ENCODE measurements around the gene YWHAG.

YWHAG gene

DNA sequence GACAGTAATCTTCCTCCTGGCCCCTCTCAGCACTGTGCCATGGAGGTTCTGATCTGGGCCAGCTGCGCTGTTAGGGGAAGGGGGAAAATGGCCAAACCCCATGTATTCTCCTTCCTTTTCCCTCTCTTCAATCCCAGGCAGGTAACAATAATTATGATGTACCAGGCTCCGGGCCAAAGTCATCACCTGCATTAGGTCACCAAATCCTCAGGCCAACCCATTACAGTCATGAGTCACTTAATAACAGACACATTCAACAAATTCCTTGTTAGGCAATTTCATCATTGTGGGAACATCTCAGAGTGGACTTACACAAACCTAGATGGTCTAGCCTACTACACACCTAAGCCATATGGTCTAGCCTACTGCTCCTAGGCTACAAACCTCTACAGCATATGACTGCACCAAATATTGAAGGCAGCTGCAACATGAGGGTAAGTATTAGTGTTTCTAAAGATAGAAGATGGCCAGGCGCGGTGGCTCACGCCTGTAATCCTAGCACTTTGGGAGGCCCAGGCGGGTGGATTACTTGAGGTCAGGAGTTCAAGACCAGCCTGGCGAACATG, 58.5 kb downstream of the YWHAG start:
- Histone ChIP-seq H3K4me3 (ENCODE audit: low read length) (no peak overlapping the region), H3K9me3 (ENCODE audit: control insufficient read depth, insufficient read depth, low read length) (no peaks in the 10 kb centered on the region), H3K9me2 (replicated peaks; ENCODE audit: control insufficient read depth, low read length) (no peaks in the 10 kb centered on the region), H3K27ac (ENCODE audit: low read depth, low read length) (no peak overlapping the region), H3F3A (ENCODE audit: control insufficient read depth, insufficient read depth) (peaks cover 11% of the 10 kb centered on the region), H3K4me1 (ENCODE audit: control insufficient read depth, low read length) (peaks cover 28% of the 10 kb centered on the region), H3K36me3 (ENCODE audit: control insufficient read depth, low read length) (no peaks in the 10 kb centered on the region), H3K79me2 (ENCODE audit: control insufficient read depth, low read length) (no peaks in the 10 kb centered on the region), H3K27me3 (ENCODE audit: control insufficient read depth, low read length) (peaks cover 42% of the 10 kb centered on the region), H4K20me1 (ENCODE audit: control insufficient read depth, insufficient read depth, low read depth, low read length) (no peaks in the 10 kb centered on the region), H3K4me2 (ENCODE audit: low read length) (no peak overlapping the region)
- no peak for TF ChIP-seq EZH2phosphoT487 (IDR thresholded peaks at IDR 0.05; ENCODE audit: borderline replicate concordance, low read length)
- TF ChIP-seq, protein P1, sequence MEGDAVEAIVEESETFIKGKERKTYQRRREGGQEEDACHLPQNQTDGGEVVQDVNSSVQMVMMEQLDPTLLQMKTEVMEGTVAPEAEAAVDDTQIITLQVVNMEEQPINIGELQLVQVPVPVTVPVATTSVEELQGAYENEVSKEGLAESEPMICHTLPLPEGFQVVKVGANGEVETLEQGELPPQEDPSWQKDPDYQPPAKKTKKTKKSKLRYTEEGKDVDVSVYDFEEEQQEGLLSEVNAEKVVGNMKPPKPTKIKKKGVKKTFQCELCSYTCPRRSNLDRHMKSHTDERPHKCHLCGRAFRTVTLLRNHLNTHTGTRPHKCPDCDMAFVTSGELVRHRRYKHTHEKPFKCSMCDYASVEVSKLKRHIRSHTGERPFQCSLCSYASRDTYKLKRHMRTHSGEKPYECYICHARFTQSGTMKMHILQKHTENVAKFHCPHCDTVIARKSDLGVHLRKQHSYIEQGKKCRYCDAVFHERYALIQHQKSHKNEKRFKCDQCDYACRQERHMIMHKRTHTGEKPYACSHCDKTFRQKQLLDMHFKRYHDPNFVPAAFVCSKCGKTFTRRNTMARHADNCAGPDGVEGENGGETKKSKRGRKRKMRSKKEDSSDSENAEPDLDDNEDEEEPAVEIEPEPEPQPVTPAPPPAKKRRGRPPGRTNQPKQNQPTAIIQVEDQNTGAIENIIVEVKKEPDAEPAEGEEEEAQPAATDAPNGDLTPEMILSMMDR (IDR thresholded peaks at IDR 0.05; ENCODE audit: low read depth, low read length, poor library complexity, severe bottlenecking) = no peak

DNA sequence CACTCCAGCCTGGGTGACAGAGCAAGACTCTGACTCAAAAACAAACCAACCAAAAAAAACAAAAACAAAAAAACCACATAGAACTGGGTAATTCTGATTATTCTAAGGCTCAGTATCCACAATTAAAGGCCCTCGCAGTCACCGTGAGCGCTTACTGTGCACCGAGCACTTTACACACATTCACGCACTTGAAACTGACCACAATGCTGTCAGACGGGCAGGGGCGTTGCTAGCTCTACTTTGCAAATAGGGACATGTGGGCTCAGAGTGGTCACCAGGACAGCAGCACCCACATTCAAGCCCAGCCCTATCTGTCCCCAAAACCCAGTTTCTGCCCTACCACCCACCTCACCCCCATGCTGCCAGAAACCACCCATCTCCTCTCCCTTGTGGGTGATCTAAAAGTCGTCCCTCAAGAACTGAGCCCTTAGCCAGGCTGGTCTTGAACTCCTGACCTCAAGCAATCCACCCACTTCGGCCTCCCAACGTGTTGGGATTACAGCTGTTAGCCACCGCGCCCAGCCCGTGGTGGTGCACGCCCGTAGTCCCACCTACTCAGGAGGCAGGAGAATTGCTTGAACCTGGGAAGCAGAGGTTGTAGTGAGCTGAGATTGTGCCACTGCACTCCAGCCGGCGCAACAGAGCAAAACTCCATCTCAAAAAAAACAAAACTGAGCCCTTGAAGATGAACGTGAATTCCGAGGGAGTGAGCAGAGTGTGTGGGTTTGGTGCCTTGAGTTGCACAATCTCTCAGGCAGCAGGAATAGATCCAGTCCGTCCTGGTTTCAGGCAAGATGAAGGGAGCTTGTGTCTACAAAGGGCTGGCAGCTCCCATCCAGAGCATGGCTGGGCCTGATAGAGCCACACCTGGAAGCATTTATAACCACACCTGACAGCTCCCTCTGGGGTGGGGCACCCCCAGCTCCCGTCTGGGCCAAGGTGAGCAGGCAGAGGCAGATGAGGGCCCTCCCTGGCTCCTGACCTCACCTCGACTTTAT, 61.7 kb downstream of the YWHAG start:
- H3K79me2 ChIP-seq (ENCODE audit: control insufficient read depth, low read length) = no peaks in the 10 kb centered on the region
- H3K4me2 ChIP-seq (ENCODE audit: low read length) = no peak overlapping the region
- H3K4me1 ChIP-seq (ENCODE audit: control insufficient read depth, low read length) = peaks cover 14% of the 10 kb centered on the region

DNA sequence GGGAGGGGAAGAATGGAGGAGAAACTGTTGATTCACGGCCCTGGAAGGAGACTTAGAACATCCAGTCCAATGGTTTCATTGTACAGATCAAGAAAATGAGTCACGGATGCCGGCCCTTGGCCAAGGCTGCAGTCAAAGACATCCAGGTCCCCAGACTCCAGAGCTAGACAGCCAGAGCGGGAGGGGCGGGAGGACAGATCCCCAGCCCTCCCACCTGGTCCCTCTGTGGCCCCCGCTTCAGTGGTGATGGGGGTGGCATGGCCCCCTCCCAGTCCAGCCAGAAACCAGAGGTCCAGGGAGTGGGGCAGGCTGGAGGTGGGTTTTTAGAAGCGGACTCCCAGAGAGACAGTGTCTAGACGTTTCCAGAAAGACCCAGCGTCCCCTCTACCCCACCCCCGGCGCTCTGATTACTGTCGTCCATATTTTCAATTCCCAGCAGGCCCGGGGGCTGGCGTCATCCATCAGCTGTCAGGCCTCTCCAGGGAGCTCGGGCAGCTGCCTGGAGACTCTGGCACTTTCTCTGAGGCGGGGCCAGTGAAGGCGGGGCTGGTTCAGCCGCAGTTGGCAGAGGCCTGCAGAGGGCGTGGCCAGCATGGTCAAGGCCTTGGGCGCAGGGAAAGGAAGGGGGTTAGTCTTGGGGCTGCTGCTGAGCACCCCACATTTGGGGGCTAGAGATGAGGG, 64.3 kb downstream of the YWHAG start:
- TF ChIP-seq, protein P1 (IDR thresholded peaks at IDR 0.05; ENCODE audit: low read depth, low read length, poor library complexity, severe bottlenecking) = no peak
- TF ChIP-seq EZH2phosphoT487 (IDR thresholded peaks at IDR 0.05; ENCODE audit: borderline replicate concordance, low read length) = no peak
- H3K9me3 ChIP-seq (ENCODE audit: control insufficient read depth, insufficient read depth, low read length) = no peaks in the 10 kb centered on the region
- H3K36me3 ChIP-seq (ENCODE audit: control insufficient read depth, low read length) = no peaks in the 10 kb centered on the region
- H3K4me2 ChIP-seq (ENCODE audit: low read length) = peak overlapping the region; percentile 33
- H3F3A ChIP-seq (ENCODE audit: control insufficient read depth, insufficient read depth) = 0 out of 2 replicates have a peak, but pooled peaks cover 3% of the 10 kb centered on the region
- H3K27ac ChIP-seq (ENCODE audit: low read depth, low read length) = no peak overlapping the region
- H3K27me3 ChIP-seq (ENCODE audit: control insufficient read depth, low read length) = peaks cover 29% of the 10 kb centered on the region
- 0 out of 2 replicates have a peak, but pooled peaks cover 2% of the 10 kb centered on the region for H4K20me1 ChIP-seq (ENCODE audit: control insufficient read depth, insufficient read depth, low read depth, low read length)
- H3K9me2 ChIP-seq (replicated peaks; ENCODE audit: control insufficient read depth, low read length) = no peaks in the 10 kb centered on the region
- peaks cover 18% of the 10 kb centered on the region for H3K4me1 ChIP-seq (ENCODE audit: control insufficient read depth, low read length)
- no peaks in the 10 kb centered on the region for H3K79me2 ChIP-seq (ENCODE audit: control insufficient read depth, low read length)
- no peak overlapping the region for H3K4me3 ChIP-seq (ENCODE audit: low read length)

More for the DNA sequence above, 61.7 kb downstream of the YWHAG start:
- Histone ChIP-seq H3K36me3 (ENCODE audit: control insufficient read depth, low read length) (no peaks in the 10 kb centered on the region), H3K4me3 (ENCODE audit: low read length) (no peak overlapping the region), H3K27ac (ENCODE audit: low read depth, low read length) (no peak overlapping the region), H3F3A (ENCODE audit: control insufficient read depth, insufficient read depth) (peaks cover 4% of the 10 kb centered on the region; the same call in 1 of the 2 replicates), H3K9me2 (replicated peaks; ENCODE audit: control insufficient read depth, low read length) (no peaks in the 10 kb centered on the region), H4K20me1 (ENCODE audit: control insufficient read depth, insufficient read depth, low read depth, low read length) (0 out of 2 replicates have a peak, but pooled peaks cover 2% of the 10 kb centered on the region), H3K9me3 (ENCODE audit: control insufficient read depth, insufficient read depth, low read length) (no peaks in the 10 kb centered on the region), H3K27me3 (ENCODE audit: control insufficient read depth, low read length) (peaks cover 45% of the 10 kb centered on the region)
- TF ChIP-seq, protein P1 (IDR thresholded peaks at IDR 0.05; ENCODE audit: low read depth, low read length, poor library complexity, severe bottlenecking) = no peak
- TF ChIP-seq EZH2phosphoT487 (IDR thresholded peaks at IDR 0.05; ENCODE audit: borderline replicate concordance, low read length) = no peak

Measured in DOHH2 (cell line).